ENCODE results near the gene HSF2.

The HSF2 gene

DNA sequence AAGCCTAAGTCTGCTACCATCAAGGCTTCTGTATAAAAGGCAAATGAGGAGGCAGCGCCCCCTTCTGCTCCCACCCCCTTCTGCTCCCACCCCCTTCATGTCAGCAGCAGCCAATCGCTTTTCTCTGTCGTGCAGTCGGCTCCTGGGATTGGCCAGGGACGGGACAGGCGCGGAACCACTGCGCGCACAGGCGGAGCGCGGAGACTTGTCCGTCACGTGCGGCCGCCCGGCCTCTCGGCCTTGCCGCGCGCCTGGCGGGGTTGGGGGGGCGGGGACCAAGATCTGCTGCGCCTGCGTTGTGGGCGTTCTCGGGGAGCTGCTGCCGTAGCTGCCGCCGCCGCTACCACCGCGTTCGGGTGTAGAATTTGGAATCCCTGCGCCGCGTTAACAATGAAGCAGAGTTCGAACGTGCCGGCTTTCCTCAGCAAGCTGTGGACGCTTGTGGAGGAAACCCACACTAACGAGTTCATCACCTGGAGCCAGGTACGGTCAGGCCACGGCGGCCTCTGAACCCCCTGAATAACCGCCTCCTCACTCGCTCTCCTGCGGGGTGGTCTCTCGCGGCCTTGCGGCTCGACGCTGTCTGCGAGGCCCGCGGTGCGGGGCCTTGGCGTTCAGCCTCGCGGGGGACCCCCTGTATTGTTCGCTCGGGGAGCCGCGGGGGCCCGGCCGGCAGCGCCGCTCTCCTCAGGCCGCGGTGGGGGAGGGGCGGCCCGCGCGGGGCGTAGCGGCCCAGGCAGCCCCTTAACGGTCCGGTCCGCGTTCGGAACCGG, at the start of gene HSF2:
TSS of gene HSF2 (plus strand) at position 305 of the 773 bp plus-strand sequence. CDS start at position 391, 86 bp downstream.
- DNase-seq (ENCODE audit: low spot score), result peak; percentile 96

- no peak for DNase-seq (ENCODE audit: low spot score)
Measured at GRCh38 chr6:122352981-122353664, 46.3 kb upstream of the HSF2 start.

- no peak for DNase-seq (ENCODE audit: low spot score)
Measured at GRCh38 chr6:122360809-122361208, 38.6 kb upstream of the HSF2 start.

GRCh38 chr6:122361314-122361979, 38.0 kb upstream of the HSF2 start:
- DNase-seq (ENCODE audit: low spot score), result no peak

- DNase-seq (ENCODE audit: low spot score), result no peak
Measured at GRCh38 chr6:122363769-122364483, 35.5 kb upstream of the HSF2 start.

- DNase-seq (ENCODE audit: low spot score), result no peak
Measured at GRCh38 chr6:122365775-122366403, 33.6 kb upstream of the HSF2 start.

DNA sequence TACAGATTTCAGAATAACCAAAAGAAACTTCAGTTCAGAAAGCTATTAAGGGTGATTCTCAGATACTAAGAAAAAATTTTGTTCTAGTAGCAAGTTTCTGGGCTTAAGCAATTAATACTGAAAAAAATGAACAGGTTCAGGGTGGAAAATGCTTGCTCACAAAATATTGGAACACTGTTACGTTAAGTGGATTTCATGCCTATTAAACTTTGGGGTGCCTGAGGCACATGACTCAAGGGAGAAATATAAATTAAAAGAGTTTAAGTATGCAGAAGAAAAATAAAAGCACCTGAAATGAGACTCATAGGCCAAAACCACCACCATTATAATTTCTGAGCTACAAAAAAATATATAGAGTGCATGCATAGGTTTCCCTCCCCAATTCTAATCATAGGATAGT, 32.3 kb upstream of the HSF2 start:
- no peak for DNase-seq (ENCODE audit: low spot score)

- no peak for DNase-seq (ENCODE audit: low spot score)
Measured at GRCh38 chr6:122369536-122369935, 29.9 kb upstream of the HSF2 start.

- DNase-seq (ENCODE audit: low spot score), result no peak
Measured at GRCh38 chr6:122372647-122373046, 26.8 kb upstream of the HSF2 start.

DNA sequence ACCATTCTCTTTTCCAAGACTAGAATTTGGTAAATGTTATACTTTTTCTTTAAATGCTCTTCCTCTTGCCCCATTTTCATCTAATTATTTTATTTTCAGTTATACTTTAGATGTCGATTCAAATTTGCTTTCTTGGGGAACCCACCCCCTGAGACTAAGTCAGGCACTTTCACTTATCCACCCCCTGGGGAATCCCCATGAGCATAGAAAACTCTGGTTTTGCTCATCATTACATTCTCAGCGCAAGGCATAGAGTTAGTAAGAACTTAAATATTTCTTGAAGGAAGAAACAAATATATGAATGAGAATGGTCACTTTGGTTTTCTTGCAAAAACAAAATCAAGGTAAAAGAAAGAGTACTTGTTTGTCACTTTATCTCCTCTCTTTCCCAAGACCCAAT, 25.1 kb upstream of the HSF2 start:
- DNase-seq (ENCODE audit: low spot score), result no peak

DNA sequence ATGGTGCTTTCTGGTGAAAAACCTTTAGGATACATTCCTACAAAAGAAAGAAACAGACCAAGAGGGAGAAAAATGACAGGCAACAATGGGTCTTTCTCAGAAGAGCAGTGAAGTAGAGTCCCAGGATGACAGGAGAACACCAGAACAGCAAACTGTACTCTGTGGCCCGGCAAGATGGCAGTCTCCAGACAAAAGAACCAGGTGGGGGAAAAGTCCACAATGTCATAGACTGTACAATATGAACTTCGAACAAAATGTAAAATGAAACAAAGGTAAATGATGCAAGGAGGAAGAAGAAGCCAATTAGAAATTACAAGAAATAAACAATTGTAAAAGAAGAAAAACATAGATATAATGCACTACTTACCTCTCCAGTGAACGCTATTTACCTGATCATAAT, 23.2 kb upstream of the HSF2 start:
- no peak for DNase-seq (ENCODE audit: low spot score)

GRCh38 chr6:122381494-122382265, 17.8 kb upstream of the HSF2 start:
- DNase-seq (ENCODE audit: low spot score), result peak; percentile 53

DNA sequence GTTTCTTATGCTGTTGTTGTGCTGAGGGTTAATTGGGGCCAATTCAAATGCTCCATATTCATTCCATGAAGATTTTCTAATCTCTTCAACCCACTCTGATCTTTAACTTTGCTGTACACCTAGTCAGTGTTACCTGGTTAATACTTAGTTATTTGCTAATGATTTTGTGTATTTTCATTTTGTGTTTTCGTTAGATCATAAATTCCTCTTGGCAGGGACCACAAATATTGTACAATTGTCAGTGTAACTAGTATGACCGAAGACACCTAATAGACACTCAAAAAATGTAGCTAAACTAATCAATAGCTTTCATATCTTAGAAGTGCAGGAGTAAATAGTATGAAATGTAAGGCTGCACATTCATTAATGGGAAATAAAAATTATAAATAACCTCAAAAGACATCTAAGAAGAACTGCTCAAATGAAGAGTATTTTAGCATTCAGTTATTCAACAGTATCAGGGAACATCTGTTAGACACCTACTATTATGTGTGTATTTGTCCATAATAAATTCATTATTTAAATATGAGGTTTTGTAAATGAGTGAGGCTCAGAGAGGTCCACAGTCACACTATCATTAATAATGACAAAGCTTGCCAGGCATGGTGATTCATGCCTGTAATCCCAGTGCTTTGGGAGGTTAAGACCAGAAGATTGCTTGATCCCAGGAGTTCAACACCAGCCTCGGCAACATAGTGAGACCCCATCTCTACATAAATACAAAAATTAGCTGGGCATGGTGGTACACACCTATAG, 13.4 kb upstream of the HSF2 start:
- no peak for DNase-seq (ENCODE audit: low spot score)

- no peak for DNase-seq (ENCODE audit: low spot score)
Measured at GRCh38 chr6:122388945-122389344, 10.5 kb upstream of the HSF2 start.

- no peak for DNase-seq (ENCODE audit: low spot score)
Measured at GRCh38 chr6:122389704-122390372, 9.6 kb upstream of the HSF2 start.

DNA sequence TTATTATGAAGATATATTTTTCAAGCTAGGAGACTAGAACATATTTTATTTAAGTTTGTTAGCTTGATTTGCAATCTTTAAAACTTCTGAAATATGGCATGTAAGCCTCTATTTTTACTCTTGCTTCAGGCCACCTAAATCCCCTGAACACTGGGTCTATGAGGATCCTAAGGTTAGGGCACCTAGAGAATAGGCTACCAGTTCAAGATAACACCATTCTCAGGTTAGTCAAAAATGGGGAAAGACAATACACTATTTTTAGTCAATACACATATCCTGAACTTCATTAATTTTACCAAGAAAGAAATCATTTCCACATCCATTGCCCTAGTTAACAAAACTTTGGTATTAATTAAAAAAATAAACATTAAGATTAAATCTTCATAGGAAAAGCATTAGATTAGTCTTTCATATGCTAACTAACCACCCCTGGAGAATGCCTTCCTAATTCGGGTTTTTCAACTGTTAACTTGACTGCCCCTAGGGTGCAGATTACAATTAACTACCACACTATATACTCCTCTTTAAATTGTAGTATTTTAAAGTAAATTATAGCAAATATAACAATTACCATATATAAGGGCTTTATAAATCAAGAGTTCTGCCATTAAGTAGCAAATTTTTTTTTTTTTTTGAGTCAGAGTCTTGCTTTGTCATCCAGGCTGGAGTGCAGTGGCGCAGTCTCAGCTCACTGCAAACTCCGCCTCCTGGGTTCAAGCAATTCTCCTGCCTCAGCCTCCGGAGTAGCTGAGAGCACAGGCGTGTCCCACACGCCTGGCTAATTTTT, 6.7 kb upstream of the HSF2 start:
- no peak for DNase-seq (ENCODE audit: low spot score)

DNA sequence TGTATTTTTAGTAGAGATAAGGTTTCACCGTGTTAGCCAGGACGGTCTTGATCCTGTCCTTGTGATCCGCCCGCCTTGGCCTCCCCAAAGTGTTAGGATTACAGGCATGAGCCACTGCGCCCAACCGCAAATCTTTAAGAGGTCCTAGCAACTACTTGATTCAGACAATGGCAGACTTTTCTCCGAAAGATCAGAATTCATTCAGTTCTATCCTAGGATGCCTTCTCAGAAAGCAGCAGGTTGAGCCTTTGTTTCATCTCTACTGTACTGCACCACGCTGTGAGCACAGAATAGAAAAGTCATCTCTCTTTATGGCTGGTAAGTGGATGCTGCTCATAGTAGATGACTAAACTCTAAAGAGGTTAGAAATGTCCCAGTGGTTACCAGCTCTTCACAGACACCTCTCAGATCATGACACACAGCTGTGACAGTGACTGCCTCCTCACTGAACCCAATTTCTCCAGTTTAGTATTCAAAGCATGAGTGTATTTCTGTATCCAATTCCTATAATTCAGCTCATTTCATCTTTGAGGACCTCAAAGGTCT, 6.0 kb upstream of the HSF2 start:
- no peak for DNase-seq (ENCODE audit: low spot score)

DNA sequence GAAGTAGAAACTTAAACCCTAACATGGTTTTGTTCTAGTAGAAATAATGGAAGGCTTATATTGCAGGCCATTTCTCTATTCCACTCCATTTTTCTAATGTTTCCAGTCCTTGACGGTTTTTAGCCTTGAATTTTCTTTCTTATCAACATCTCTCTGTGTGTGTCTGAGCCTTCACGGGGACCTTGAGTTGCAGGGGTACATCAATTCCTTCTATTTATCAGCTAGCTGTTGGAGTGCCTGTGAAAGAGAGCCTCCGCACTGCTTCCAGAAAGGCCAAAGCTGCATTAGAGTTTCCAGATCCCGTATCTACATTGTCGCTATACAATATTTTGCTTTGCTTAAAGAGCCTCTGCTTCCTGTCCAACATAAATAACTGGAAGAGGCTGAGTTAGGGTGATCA, 5.4 kb upstream of the HSF2 start:
- no peak for DNase-seq (ENCODE audit: low spot score)

- DNase-seq (ENCODE audit: low spot score), result no peak
Measured at GRCh38 chr6:122399055-122399347, 451 bp upstream of the HSF2 start.

All from SW480 (cell line).